Measurements from ENCODE around the gene SERHL2. TPM values are rescaled to one million over a fixed set of nuclear protein-coding genes. Genes with fewer than 3 reads are reported as not detected.
"Not testable (repeated sequence)": the region's sequence is repeated elsewhere in the genome, so short reads cannot be mapped to it uniquely, and the experiment has no call there.

SERHL2 gene
- total RNA-seq, 1 donor from 2014 or later = 0.69 TPM

- Mint-ChIP-seq H3K27me3 (ENCODE audit: unreplicated experiment) (peaks cover 9% of the 10 kb centered on the region), H3K27ac (ENCODE audit: unreplicated experiment) (no peak overlapping the region), H3K4me3 (ENCODE audit: unreplicated experiment) (no peak overlapping the region), H3K9me3 (ENCODE audit: unreplicated experiment) (no peaks in the 10 kb centered on the region), H3K36me3 (ENCODE audit: low read depth, unreplicated experiment) (peaks cover 13% of the 10 kb centered on the region), H3K4me1 (ENCODE audit: unreplicated experiment) (peaks cover 15% of the 10 kb centered on the region)
- TF ChIP-seq, protein P1, sequence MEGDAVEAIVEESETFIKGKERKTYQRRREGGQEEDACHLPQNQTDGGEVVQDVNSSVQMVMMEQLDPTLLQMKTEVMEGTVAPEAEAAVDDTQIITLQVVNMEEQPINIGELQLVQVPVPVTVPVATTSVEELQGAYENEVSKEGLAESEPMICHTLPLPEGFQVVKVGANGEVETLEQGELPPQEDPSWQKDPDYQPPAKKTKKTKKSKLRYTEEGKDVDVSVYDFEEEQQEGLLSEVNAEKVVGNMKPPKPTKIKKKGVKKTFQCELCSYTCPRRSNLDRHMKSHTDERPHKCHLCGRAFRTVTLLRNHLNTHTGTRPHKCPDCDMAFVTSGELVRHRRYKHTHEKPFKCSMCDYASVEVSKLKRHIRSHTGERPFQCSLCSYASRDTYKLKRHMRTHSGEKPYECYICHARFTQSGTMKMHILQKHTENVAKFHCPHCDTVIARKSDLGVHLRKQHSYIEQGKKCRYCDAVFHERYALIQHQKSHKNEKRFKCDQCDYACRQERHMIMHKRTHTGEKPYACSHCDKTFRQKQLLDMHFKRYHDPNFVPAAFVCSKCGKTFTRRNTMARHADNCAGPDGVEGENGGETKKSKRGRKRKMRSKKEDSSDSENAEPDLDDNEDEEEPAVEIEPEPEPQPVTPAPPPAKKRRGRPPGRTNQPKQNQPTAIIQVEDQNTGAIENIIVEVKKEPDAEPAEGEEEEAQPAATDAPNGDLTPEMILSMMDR (IDR thresholded peaks at IDR 0.05; ENCODE audit: unreplicated experiment) = no peak
- DNase-seq (ENCODE audit: low spot score) = no peak
Observed at GRCh38 chr22:42515896-42516295, 37.9 kb upstream of the SERHL2 start.

DNA sequence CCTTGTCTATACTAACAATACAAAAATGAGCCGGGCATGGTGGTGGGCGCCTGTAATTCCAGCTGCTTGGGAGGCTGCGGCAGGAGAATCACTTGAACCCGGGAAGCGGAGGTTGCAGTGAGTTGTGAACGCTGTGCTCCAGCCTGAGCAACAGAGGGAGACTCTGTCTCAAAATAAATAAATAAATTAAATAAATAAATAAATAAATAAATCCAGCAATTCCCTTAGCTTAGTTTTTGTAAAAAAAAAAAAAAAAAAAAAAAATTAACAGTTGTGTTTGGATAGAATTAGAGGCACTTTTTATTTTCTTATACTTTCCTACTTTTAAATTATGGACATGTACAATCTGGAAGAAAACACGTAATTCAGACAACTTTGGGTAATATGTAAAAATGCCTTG is 36.7 kb upstream of the SERHL2 start:
- peaks cover 15% of the 10 kb centered on the region for H3K4me1 Mint-ChIP-seq (ENCODE audit: unreplicated experiment)
- not testable (repeated sequence) for H3K4me3 Mint-ChIP-seq (ENCODE audit: unreplicated experiment); H3K27me3 Mint-ChIP-seq (ENCODE audit: unreplicated experiment); H3K9me3 Mint-ChIP-seq (ENCODE audit: unreplicated experiment); DNase-seq (ENCODE audit: low spot score); H3K27ac Mint-ChIP-seq (ENCODE audit: unreplicated experiment); H3K36me3 Mint-ChIP-seq (ENCODE audit: low read depth, unreplicated experiment)

DNA sequence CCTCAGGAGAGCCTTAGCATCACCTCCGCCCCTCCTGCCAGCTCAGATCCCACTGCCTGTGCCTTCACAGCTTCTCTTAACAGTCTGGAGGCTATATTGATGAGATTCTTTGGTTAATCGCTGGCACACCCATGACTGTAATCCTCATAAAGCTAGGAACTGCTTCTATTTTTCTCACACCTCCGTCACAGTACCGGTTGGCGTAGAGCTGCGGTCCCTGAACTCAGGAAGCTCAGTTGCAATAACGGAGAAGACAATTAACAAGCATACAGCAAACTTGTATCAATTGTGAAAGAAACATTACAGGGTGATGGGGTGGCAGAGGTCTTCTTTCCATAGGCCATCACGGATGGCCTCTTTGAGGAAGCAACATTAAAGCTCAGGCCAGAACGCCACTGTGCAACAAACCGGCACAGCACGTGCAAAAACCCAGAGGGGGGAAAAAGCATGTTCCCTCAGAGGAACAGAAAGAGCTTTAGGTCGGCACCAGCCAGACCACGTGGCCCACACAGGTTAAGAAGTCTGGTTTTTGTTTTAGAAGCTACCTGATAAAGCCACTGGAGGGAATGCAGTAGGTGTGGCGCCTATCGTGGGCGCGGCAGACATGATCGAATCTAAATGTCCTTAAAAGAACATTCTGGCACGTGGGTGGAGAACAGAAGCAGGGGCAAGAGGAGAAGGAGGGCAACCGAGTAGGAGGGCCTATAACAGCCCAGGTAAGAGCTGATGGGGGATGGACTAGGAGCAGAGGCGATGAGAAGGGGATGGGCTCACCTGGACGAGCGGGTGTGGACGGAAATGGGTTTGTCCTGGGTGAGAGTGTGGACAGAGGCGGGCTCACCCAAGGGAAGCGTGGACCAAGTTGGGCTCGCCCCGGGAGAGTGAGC is 34.9 kb upstream of the SERHL2 start:
- not testable (repeated sequence) for H3K27me3 Mint-ChIP-seq (ENCODE audit: unreplicated experiment); H3K36me3 Mint-ChIP-seq (ENCODE audit: low read depth, unreplicated experiment); DNase-seq (ENCODE audit: low spot score); H3K9me3 Mint-ChIP-seq (ENCODE audit: unreplicated experiment)
- peak overlapping the region; percentile 99 for H3K4me3 Mint-ChIP-seq (ENCODE audit: unreplicated experiment)
- peak overlapping the region; percentile 65 for H3K27ac Mint-ChIP-seq (ENCODE audit: unreplicated experiment)
- peaks cover 12% of the 10 kb centered on the region for H3K4me1 Mint-ChIP-seq (ENCODE audit: unreplicated experiment)

- Mint-ChIP-seq H3K27ac (ENCODE audit: unreplicated experiment) (peak within 1 kb of the TSS; percentile 65), H3K4me3 (ENCODE audit: unreplicated experiment) (peak within 1 kb of the TSS; percentile 99), H3K4me1 (ENCODE audit: unreplicated experiment) (peaks cover 12% of the 10 kb centered on the region), H3K27me3 (ENCODE audit: unreplicated experiment) (peaks cover 10% of the 10 kb centered on the region), H3K36me3 (ENCODE audit: low read depth, unreplicated experiment) (peaks cover 7% of the 10 kb centered on the region), H3K9me3 (ENCODE audit: unreplicated experiment) (no peaks in the 10 kb centered on the region)
- TF ChIP-seq, protein P1 (IDR thresholded peaks at IDR 0.05; ENCODE audit: unreplicated experiment) = no peak
- DNase-seq (ENCODE audit: low spot score) = peak; percentile 83
Observed at GRCh38 chr22:42519525-42520401, 34.0 kb upstream of the SERHL2 start, which contains the start of gene RRP7A. Gene RRP7A (minus strand): TSS chr22:42519796. CDS start chr22:42519786, 10 bp downstream.

DNA sequence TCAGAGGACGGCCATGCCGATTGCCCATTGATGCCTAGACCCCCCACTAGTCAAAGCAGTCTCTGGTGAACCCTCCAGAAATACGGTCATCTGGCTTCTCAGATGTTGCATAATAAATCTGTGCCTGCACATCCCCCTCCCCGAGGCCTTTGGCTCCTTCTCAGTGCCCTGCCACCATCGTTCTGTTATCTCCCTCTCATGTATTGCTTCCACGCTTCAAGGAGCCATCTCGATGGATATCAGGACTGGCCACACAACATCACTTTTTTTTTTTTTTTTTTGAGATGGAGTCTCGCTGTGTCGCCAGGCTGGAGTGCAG is 32.6 kb upstream of the SERHL2 start:
- TF ChIP-seq, protein P1 (IDR thresholded peaks at IDR 0.05; ENCODE audit: unreplicated experiment) = no peak
- Mint-ChIP-seq H3K27me3 (ENCODE audit: unreplicated experiment) (peaks cover 10% of the 10 kb centered on the region), H3K4me3 (ENCODE audit: unreplicated experiment) (no peak overlapping the region), H3K4me1 (ENCODE audit: unreplicated experiment) (peaks cover 12% of the 10 kb centered on the region), H3K9me3 (ENCODE audit: unreplicated experiment) (no peaks in the 10 kb centered on the region), H3K27ac (ENCODE audit: unreplicated experiment) (no peak overlapping the region), H3K36me3 (ENCODE audit: low read depth, unreplicated experiment) (peaks cover 4% of the 10 kb centered on the region)
- no peak for DNase-seq (ENCODE audit: low spot score)
